SU-DHL-6 (cell line): ENCODE data around the gene COL23A1.

Source experiments
- H2AFZ ChIP-seq: fragments of 200-600 bp; sonication (generic); 2 replicates; pipeline ENCODE4 v1.6.1; 2014; ENCODE audit warnings: low read depth, mild to moderate bottlenecking, moderate library complexity, mixed read lengths, antibody characterized with exemption, low read length; ENCODE audit not compliant: severe bottlenecking
- H3F3A ChIP-seq: fragments of 200-600 bp; shearing (Covaris generic); 2 replicates; pipeline ENCODE4 v1.6.0; 2016; ENCODE audit warnings: antibody characterized with exemption, mild to moderate bottlenecking; ENCODE audit not compliant: insufficient read depth
- H3K27ac ChIP-seq: fragments of 200-600 bp; sonication (generic); 2 replicates; pipeline ENCODE4 v1.5.1; 2016; ENCODE audit warnings: low read depth, mild to moderate bottlenecking, low read length, moderate library complexity, mixed read lengths
- H3K27me3 ChIP-seq: fragments of 200-600 bp; sonication (generic), shearing (Covaris generic); 2 replicates; pipeline ENCODE4 v1.6.0; 2014; ENCODE audit warnings: mild to moderate bottlenecking, low read length
- H3K36me3 ChIP-seq: fragments of 200-600 bp; sonication (generic); 2 replicates; pipeline ENCODE4 v1.6.1; 2014; ENCODE audit warnings: mild to moderate bottlenecking, low read length, mixed read lengths
- H3K4me2 ChIP-seq: fragments of 300-600, 200-600 bp; shearing (Covaris generic), sonication (generic); 2 replicates; pipeline ENCODE4 v1.6.0; 2014; ENCODE audit warnings: low read length, low read depth, mild to moderate bottlenecking; ENCODE audit not compliant: poor library complexity, severe bottlenecking
- H3K4me3 ChIP-seq: fragments of 200-600 bp; sonication (generic); 2 replicates; pipeline ENCODE4 v1.5.1; 2014; ENCODE audit warnings: antibody characterized with exemption, low read length, mild to moderate bottlenecking, mixed read lengths; ENCODE audit not compliant: insufficient read depth, poor library complexity, severe bottlenecking
- H3K79me2 ChIP-seq: fragments of 200-600 bp; sonication (generic); 2 replicates; pipeline ENCODE4 v1.6.1; 2014; ENCODE audit warnings: mild to moderate bottlenecking, low read length, moderate library complexity; ENCODE audit not compliant: insufficient read depth
- H3K9ac ChIP-seq: fragments of 200-600 bp; sonication (generic); 2 replicates; pipeline ENCODE4 v1.7.0; 2014; ENCODE audit warnings: mild to moderate bottlenecking, low read length
- H3K9me2 ChIP-seq: fragments of 200-600 bp; sonication (generic); replicated peaks from 2 replicates; pipeline ENCODE4 v1.6.1; 2014; ENCODE audit warnings: low read length; ENCODE audit not compliant: insufficient read depth
- H3K9me3 ChIP-seq: fragments of 200-600 bp; sonication (generic); 2 replicates; pipeline ENCODE4 v1.6.1; 2014; ENCODE audit warnings: low read length, mixed read lengths; ENCODE audit not compliant: insufficient read depth
- H4K20me1 ChIP-seq: fragments of 200-600 bp; sonication (generic); 2 replicates; pipeline ENCODE4 v1.6.1; 2014; ENCODE audit warnings: low read depth, mild to moderate bottlenecking, antibody characterized with exemption, low read length, moderate library complexity, mixed read lengths
- EZH2phosphoT487 ChIP-seq: fragments of 200-600 bp; sonication (generic), shearing (Covaris generic); conservative IDR thresholded peaks from 2 replicates; pipeline ENCODE4 v1.6.1; 2018; ENCODE audit warnings: mild to moderate bottlenecking, antibody characterized with exemption, low read length, moderate library complexity, mixed read lengths
- TF ChIP-seq, protein P1 (sequence below): fragments of 200-600 bp; sonication (generic); IDR thresholded peaks from one replicate; pipeline ENCODE4 v1.5.1; 2017; ENCODE audit warnings: antibody characterized with exemption, mild to moderate bottlenecking, low read length, moderate library complexity; ENCODE audit not compliant: insufficient read depth, poor library complexity, severe bottlenecking

Gene COL23A1

DNA sequence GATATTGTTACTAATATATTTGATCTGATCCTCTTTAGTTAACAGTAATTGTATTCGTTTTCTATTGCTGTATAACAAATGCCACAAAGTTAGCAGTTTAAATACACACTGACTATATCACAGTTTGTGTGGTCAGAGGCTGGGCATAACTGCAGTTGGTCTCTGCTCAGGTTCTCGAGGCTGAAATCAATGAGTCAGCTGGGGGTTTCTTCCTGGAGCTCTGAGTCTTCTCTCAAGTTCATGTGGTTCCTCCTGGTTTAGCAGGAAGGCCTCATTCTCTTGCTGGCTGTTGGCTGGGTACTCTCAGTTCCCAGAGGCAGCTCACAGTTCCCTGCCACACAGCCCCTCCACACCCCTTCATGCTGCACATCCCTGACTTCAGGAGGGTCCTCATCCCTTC is 20.7 kb downstream of the COL23A1 start:
- H4K20me1 ChIP-seq = no peaks in the 10 kb centered on the region
- H3K9ac ChIP-seq = no peak overlapping the region
- no peak overlapping the region for H3K27ac ChIP-seq
- no peaks in the 10 kb centered on the region for H3K9me2 ChIP-seq
- H3K4me2 ChIP-seq = no peak overlapping the region
- no peaks in the 10 kb centered on the region for H3F3A ChIP-seq
- H3K79me2 ChIP-seq = no peaks in the 10 kb centered on the region
- no peak overlapping the region for H2AFZ ChIP-seq
- no peaks in the 10 kb centered on the region for H3K9me3 ChIP-seq
- no peaks in the 10 kb centered on the region for H3K36me3 ChIP-seq
- no peaks in the 10 kb centered on the region for H3K27me3 ChIP-seq
- TF ChIP-seq EZH2phosphoT487 = no peak
- TF ChIP-seq, protein P1, sequence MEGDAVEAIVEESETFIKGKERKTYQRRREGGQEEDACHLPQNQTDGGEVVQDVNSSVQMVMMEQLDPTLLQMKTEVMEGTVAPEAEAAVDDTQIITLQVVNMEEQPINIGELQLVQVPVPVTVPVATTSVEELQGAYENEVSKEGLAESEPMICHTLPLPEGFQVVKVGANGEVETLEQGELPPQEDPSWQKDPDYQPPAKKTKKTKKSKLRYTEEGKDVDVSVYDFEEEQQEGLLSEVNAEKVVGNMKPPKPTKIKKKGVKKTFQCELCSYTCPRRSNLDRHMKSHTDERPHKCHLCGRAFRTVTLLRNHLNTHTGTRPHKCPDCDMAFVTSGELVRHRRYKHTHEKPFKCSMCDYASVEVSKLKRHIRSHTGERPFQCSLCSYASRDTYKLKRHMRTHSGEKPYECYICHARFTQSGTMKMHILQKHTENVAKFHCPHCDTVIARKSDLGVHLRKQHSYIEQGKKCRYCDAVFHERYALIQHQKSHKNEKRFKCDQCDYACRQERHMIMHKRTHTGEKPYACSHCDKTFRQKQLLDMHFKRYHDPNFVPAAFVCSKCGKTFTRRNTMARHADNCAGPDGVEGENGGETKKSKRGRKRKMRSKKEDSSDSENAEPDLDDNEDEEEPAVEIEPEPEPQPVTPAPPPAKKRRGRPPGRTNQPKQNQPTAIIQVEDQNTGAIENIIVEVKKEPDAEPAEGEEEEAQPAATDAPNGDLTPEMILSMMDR = no peak
- no peak overlapping the region for H3K4me3 ChIP-seq

- H3K9ac ChIP-seq = no peak overlapping the region
- TF ChIP-seq, protein P1 = no peak
- no peak for TF ChIP-seq EZH2phosphoT487
- no peaks in the 10 kb centered on the region for H4K20me1 ChIP-seq
- H3K27ac ChIP-seq = no peak overlapping the region
- no peaks in the 10 kb centered on the region for H3K27me3 ChIP-seq
- no peak overlapping the region for H3K4me2 ChIP-seq
- H2AFZ ChIP-seq = no peak overlapping the region
- H3K79me2 ChIP-seq = no peaks in the 10 kb centered on the region
- H3F3A ChIP-seq = no peaks in the 10 kb centered on the region
- no peaks in the 10 kb centered on the region for H3K36me3 ChIP-seq
- no peaks in the 10 kb centered on the region for H3K9me2 ChIP-seq
- H3K9me3 ChIP-seq = no peaks in the 10 kb centered on the region
- no peak overlapping the region for H3K4me3 ChIP-seq
Observed at GRCh38 chr5:178564811-178565550, 25.2 kb downstream of the COL23A1 start.

- Histone ChIP-seq H3K9ac (no peak overlapping the region), H2AFZ (no peak overlapping the region)
Observed at GRCh38 chr5:178564397-178564796, 25.8 kb downstream of the COL23A1 start.

More at GRCh38 chr5:178564397-178564796, 25.8 kb downstream of the COL23A1 start:
- H3F3A ChIP-seq = no peaks in the 10 kb centered on the region
- no peaks in the 10 kb centered on the region for H3K9me3 ChIP-seq
- H3K27me3 ChIP-seq = no peaks in the 10 kb centered on the region
- TF ChIP-seq, protein P1 = no peak
- no peak for TF ChIP-seq EZH2phosphoT487
- H3K4me3 ChIP-seq = no peak overlapping the region
- H3K27ac ChIP-seq = no peak overlapping the region
- no peaks in the 10 kb centered on the region for H3K79me2 ChIP-seq
- H4K20me1 ChIP-seq = no peaks in the 10 kb centered on the region
- H3K36me3 ChIP-seq = no peaks in the 10 kb centered on the region
- H3K4me2 ChIP-seq = no peak overlapping the region
- no peaks in the 10 kb centered on the region for H3K9me2 ChIP-seq
